Measurements from ENCODE around the gene CD200R1. TPM values are rescaled to one million over a fixed set of nuclear protein-coding genes. Genes with fewer than 3 reads are reported as not detected.

CD200R1 gene, protein sequence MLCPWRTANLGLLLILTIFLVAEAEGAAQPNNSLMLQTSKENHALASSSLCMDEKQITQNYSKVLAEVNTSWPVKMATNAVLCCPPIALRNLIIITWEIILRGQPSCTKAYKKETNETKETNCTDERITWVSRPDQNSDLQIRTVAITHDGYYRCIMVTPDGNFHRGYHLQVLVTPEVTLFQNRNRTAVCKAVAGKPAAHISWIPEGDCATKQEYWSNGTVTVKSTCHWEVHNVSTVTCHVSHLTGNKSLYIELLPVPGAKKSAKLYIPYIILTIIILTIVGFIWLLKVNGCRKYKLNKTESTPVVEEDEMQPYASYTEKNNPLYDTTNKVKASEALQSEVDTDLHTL
- total RNA-seq: 1 to 10 TPM in 2 of 4 donors, under 1 TPM in 2; 0.76 to 1.4 (median 1.1) TPM

DNA sequence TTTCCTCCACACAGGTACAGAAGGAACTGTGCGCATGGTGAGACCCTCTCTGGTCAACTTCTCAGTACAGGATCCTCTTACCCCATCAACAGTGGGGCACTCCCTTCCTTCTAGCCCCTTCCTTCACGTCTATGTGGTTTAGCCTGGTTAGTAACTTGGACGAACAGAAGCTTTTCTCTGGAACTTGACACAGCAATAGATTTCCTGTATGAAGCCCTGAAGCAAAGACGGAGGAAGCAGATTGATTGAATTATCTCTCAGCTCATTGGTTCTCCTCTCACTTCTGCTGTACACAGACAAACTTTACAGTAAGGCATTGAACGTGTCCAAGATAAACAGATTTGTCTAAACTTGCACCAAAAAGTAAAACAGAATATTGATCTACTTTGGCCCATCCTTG is at the start of gene CD200R1:
Gene CD200R1, minus strand, starts transcription at position 210 of the 400 bp plus-strand sequence. CDS start 246 bp downstream, outside the sequence.
- 35% methylated on average over 5 of the region's 5 CpGs for WGBS
- no peaks in the 10 kb centered on the region for H3K36me3 ChIP-seq
- H3K27ac ChIP-seq: no peak within 1 kb of the TSS
- no peaks in the 10 kb centered on the region for H3K27me3 ChIP-seq
- no peak for DNase-seq (ENCODE audit: low spot score in 2 of 2)
- H3K4me1 ChIP-seq: peaks cover 8% of the 10 kb centered on the region
- H3K9me3 ChIP-seq: no peaks in the 10 kb centered on the region
- H3K4me3 ChIP-seq: peak within 1 kb of the TSS; percentile 23
- TF ChIP-seq POLR2A (IDR thresholded peaks at IDR 0.05) (no peak), EP300 (IDR thresholded peaks at IDR 0.05) (no peak), POLR2AphosphoS5 (IDR thresholded peaks at IDR 0.05) (no peak)
- TF ChIP-seq, protein P1, sequence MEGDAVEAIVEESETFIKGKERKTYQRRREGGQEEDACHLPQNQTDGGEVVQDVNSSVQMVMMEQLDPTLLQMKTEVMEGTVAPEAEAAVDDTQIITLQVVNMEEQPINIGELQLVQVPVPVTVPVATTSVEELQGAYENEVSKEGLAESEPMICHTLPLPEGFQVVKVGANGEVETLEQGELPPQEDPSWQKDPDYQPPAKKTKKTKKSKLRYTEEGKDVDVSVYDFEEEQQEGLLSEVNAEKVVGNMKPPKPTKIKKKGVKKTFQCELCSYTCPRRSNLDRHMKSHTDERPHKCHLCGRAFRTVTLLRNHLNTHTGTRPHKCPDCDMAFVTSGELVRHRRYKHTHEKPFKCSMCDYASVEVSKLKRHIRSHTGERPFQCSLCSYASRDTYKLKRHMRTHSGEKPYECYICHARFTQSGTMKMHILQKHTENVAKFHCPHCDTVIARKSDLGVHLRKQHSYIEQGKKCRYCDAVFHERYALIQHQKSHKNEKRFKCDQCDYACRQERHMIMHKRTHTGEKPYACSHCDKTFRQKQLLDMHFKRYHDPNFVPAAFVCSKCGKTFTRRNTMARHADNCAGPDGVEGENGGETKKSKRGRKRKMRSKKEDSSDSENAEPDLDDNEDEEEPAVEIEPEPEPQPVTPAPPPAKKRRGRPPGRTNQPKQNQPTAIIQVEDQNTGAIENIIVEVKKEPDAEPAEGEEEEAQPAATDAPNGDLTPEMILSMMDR (IDR thresholded peaks at IDR 0.05): no peak

GRCh38 chr3:113021471-113021870 is 46.6 kb upstream of the CD200R1 start:
- WGBS: 74% methylated on average over 2 of the region's 2 CpGs
- TF ChIP-seq, protein P1 (IDR thresholded peaks at IDR 0.05): no peak
- no peak for TF ChIP-seq POLR2A (IDR thresholded peaks at IDR 0.05)
- TF ChIP-seq EP300 (IDR thresholded peaks at IDR 0.05): no peak
- TF ChIP-seq POLR2AphosphoS5 (IDR thresholded peaks at IDR 0.05): no peak
- no peak for DNase-seq (ENCODE audit: low spot score in 2 of 2)
- no peaks in the 10 kb centered on the region for H3K36me3 ChIP-seq
- peaks cover 40% of the 10 kb centered on the region for H3K4me1 ChIP-seq
- H3K27ac ChIP-seq: no peak overlapping the region
- no peaks in the 10 kb centered on the region for H3K27me3 ChIP-seq
- no peaks in the 10 kb centered on the region for H3K9me3 ChIP-seq
- no peak overlapping the region for H3K4me3 ChIP-seq

DNA sequence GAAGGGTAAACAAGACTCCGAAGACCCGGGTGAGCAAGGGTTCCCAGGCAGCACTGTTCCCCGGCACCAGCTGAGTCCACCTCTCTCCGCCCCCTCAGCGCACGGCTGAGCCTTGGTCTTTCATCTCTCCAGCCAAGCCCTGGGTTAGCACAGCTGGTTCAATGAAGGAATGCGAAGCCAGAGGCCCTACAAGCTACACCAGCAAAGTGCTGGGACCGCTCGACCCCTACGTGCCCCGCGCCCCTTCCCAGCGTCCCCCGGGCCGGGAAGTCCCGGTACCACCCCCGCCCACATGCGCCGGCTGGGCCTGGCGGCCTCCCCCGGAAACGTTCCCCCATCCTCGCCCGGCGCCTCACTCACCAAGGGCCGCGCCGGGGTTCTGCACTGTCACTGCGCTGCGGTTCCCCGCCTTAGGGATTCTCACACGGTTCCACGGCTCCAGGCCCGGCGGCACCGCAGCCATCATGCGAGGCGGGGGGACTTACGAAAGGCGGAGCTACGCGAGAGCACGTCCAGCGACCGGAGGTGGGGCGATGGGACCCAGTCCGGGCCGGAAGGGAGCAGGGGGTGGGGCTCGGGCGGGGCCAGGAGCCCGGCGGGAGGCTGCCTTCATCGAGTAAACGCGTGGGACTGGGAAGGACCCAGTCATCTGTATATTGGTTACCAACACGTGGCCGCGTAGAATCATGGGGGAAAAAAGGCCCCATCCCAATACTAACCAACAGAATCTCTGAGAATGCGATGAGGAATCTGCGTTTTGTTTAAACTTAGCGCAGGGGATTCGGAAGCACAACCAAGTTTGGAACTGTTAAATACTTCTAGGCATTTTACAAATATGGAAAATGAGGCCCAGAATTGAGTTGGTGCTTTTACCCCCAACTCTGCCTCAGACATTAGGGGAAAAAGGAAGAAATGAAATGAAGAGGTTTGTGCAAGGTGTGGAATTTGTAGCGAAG is 44.6 kb upstream of the CD200R1 start:
- H3K4me1 ChIP-seq: peaks cover 40% of the 10 kb centered on the region
- peaks cover 8% of the 10 kb centered on the region for H3K36me3 ChIP-seq
- peak overlapping the region; percentile 92 for H3K4me3 ChIP-seq
- peak; percentile 93 to 94 for DNase-seq (ENCODE audit: low spot score in 2 of 2)
- no peaks in the 10 kb centered on the region for H3K9me3 ChIP-seq
- TF ChIP-seq, protein P1 (IDR thresholded peaks at IDR 0.05): no peak
- TF ChIP-seq POLR2AphosphoS5 (IDR thresholded peaks at IDR 0.05) (peak in 1 of 3 donors; percentile 69), EP300 (IDR thresholded peaks at IDR 0.05) (no peak), POLR2A (IDR thresholded peaks at IDR 0.05) (no peak)
- H3K27ac ChIP-seq: peak overlapping the region; percentile 95
- no peaks in the 10 kb centered on the region for H3K27me3 ChIP-seq
- 6% methylated on average over 36 of the region's 63 CpGs for WGBS

GRCh38 chr3:113018536-113019181 is 43.8 kb upstream of the CD200R1 start:
- TF ChIP-seq POLR2A (IDR thresholded peaks at IDR 0.05) (no peak), POLR2AphosphoS5 (IDR thresholded peaks at IDR 0.05) (no peak), EP300 (IDR thresholded peaks at IDR 0.05) (no peak)
- TF ChIP-seq, protein P1 (IDR thresholded peaks at IDR 0.05): no peak
- WGBS: 2% methylated on average over 13 of the region's 13 CpGs

More at GRCh38 chr3:113018536-113019181, 43.8 kb upstream of the CD200R1 start:
- peak overlapping the region; percentile 95 for H3K27ac ChIP-seq
- no peaks in the 10 kb centered on the region for H3K27me3 ChIP-seq
- no peak for DNase-seq (ENCODE audit: low spot score in 2 of 2)
- H3K9me3 ChIP-seq: no peaks in the 10 kb centered on the region
- H3K36me3 ChIP-seq: peaks cover 15% of the 10 kb centered on the region
- peaks cover 40% of the 10 kb centered on the region for H3K4me1 ChIP-seq
- peak overlapping the region; percentile 92 for H3K4me3 ChIP-seq

Measured in suprapubic skin (tissue), 4 donors.